GM12878 (cell line): ENCODE data around the gene PDE8B. TPM values are rescaled to one million over a fixed set of nuclear protein-coding genes. Genes with fewer than 3 reads are reported as not detected.

Experiments used
- ATAC-seq: fragments of 200-7000 bp; cut with Tn5 transposase; 3 replicates; pipeline ENCODE4 v1.9.1; 2020; ENCODE audit warnings: mild to moderate bottlenecking, moderate library complexity
- BruUV-seq: library from RNA; stranded (reverse); fragments of 400-500 nt; replicated peaks from 2 replicates; lab custom pipeline; 2021; lab: Mats Ljungman, UMichigan
- CTCF ChIA-PET: fragments of 300-600 bp; sonication (Branson Sonifier 250); formaldehyde crosslinking; extraction: SDS; loops from one replicate; lab custom pipeline; 2021; ENCODE audit warnings: inconsistent platforms; lab: Yijun Ruan, JAX
- POLR2A ChIA-PET: fragments of 350-600 bp; formaldehyde crosslinking; extraction: SDS; loops from one replicate; lab custom pipeline; 2021; ENCODE audit warnings: inconsistent platforms; lab: Charles Lee
- RAD21 ChIA-PET: fragments of 300-600 bp; sonication (Branson Sonifier 250); formaldehyde crosslinking; loops from one replicate; lab custom pipeline; 2023; ENCODE audit warnings: antibody characterized with exemption; ENCODE audit not compliant: unreplicated experiment; lab: Charles Lee
- SMC1A ChIA-PET: fragments of 300-600 bp; sonication (Branson Sonifier 250); formaldehyde crosslinking; loops from one replicate; lab custom pipeline; 2023; ENCODE audit not compliant: unreplicated experiment, uncharacterized antibody; lab: Charles Lee
- DNase-seq: peaks from one replicate; pipeline ENCODE4 v3.0.0-alpha.2; 2011; ENCODE audit warnings: low read depth, low spot score
- FAIRE-seq: peaks from 3 replicates; lab custom pipeline; 2011; peaks lifted over from hg19 to GRCh38; lab: Jason Lieb, UNC
- H2AFZ ChIP-seq: 2 replicates; pipeline ENCODE4 v1.6.0; 2011; ENCODE audit warnings: low read depth, low read length, control low read depth; ENCODE audit not compliant: control insufficient read depth
- H3K27ac ChIP-seq: 2 replicates; pipeline ENCODE4 v1.5.1; 2011; ENCODE audit warnings: control low read depth; ENCODE audit not compliant: control insufficient read depth, insufficient read depth
- H3K27me3 ChIP-seq, 2 experiments: replicated peaks in 1 of 2; 2 replicates each; pipeline versions ENCODE4 v1.6.0 to v1.6.1; 2011; ENCODE audit warnings: low read length in 1 of 2; ENCODE audit not compliant: control insufficient read depth in 2 of 2, insufficient read depth in 2 of 2
- H3K36me3 ChIP-seq, 2 experiments: 2 replicates each; pipeline ENCODE4 v1.5.1; 2011; ENCODE audit warnings: low read length in 1 of 2; ENCODE audit not compliant: control insufficient read depth in 2 of 2, insufficient read depth in 2 of 2
- H3K4me1 ChIP-seq: 2 replicates; pipeline ENCODE4 v1.6.1; 2011; ENCODE audit warnings: mild to moderate bottlenecking, low read length, moderate library complexity, mixed read lengths; ENCODE audit not compliant: control insufficient read depth, insufficient read depth
- H3K4me2 ChIP-seq: 2 replicates; pipeline ENCODE4 v1.6.0; 2011; ENCODE audit warnings: control low read depth; ENCODE audit not compliant: control insufficient read depth, insufficient read depth
- H3K4me3 ChIP-seq: fragments of 200-600 bp; sonication (generic); 2 replicates; pipeline ENCODE4 v1.5.1; 2016
- H3K79me2 ChIP-seq: 2 replicates; pipeline ENCODE4 v1.6.0; 2011; ENCODE audit warnings: low read length; ENCODE audit not compliant: control insufficient read depth, insufficient read depth
- H3K9ac ChIP-seq: 2 replicates; pipeline ENCODE4 v1.8.0; 2011; ENCODE audit warnings: low read length, control low read depth, mixed read lengths; ENCODE audit not compliant: control insufficient read depth, insufficient read depth
- H3K9me3 ChIP-seq: replicated peaks from 3 replicates; pipeline ENCODE4 v1.5.1; 2011; ENCODE audit warnings: mild to moderate bottlenecking, low read length; ENCODE audit not compliant: control insufficient read depth, insufficient read depth
- H4K20me1 ChIP-seq: 2 replicates; pipeline ENCODE4 v1.6.0; 2011; ENCODE audit not compliant: control insufficient read depth, insufficient read depth
- BHLHE40 ChIP-seq, 2 experiments: fragments of 450-650 bp in 1 of 2; IDR thresholded peaks; 2 replicates each; pipeline ENCODE4 v1.6.1; 2011 to 2017; ENCODE audit warnings: low read depth in 2 of 2, borderline replicate concordance in 1 of 2, improper control_type of control experiment in 1 of 2, low read length in 1 of 2, mild to moderate bottlenecking in 1 of 2
- CBX5 ChIP-seq: sonication (generic); IDR thresholded peaks from 2 replicates; pipeline ENCODE4 v1.6.1; 2016; ENCODE audit warnings: low read depth, moderate library complexity, mild to moderate bottlenecking, inconsistent platforms
- NFYB ChIP-seq: IDR thresholded peaks from 2 replicates; pipeline ENCODE4 v1.6.1; 2011; ENCODE audit warnings: low read depth, mild to moderate bottlenecking, low read length, improper control_type of control experiment, moderate library complexity; ENCODE audit not compliant: insufficient read depth
- POLR2A ChIP-seq: IDR thresholded peaks from 2 replicates; pipeline ENCODE4 v1.6.1; 2011; ENCODE audit warnings: low read depth, mild to moderate bottlenecking, low read length
- RAD51 ChIP-seq: fragments of 450-650 bp; IDR thresholded peaks from 2 replicates; pipeline ENCODE4 v1.6.1; 2016; ENCODE audit warnings: moderate library complexity, mild to moderate bottlenecking, inconsistent platforms
- WGBS: methylation state at CpG from one replicate; pipeline ENCODE4 v1.1.6; 2016; ENCODE audit warnings: low lambda C conversion rate; ENCODE audit not compliant: insufficient replicate concordance, insufficient coverage; ENCODE audit errors: missing lambda C conversion rate; 5-methylcytosine and 5-hydroxymethylcytosine counted together
- in situ Hi-C: fragments of 300-500 bp; cut with MboI; formaldehyde crosslinking; loops from 9 replicates; pipeline ENCODE4 v1.14.3; 2018; ENCODE audit warnings: mixed read lengths
- intact Hi-C: fragments of 100-400 bp; cut with micrococcal nuclease; formaldehyde crosslinking; loops from one replicate; pipeline ENCODE4 v1.14.2; 2022; ENCODE audit not compliant: unreplicated experiment
- polyA plus RNA-seq, 11 experiments: library from polyadenylated mRNA; depleted of rRNA in 4 of 11; unstranded in 6 of 11; stranded (reverse) in 5 of 11; fragments of >200 nt; fragmentation: Nextera tagmentation in 4 of 11; fragmentation: Illumina TruSeq in 1 of 11; extraction: Ambion mirVana in 4 of 11; extraction: Trizol in 1 of 11; gene quantifications; 1 replicate in 1 of 11; 2 replicates in 10 of 11; pipeline versions ENCODE4 v1.2.1 to v1.2.3, GENCODE V29; 2011 to 2016; ENCODE audit warnings: inconsistent platforms in 2 of 11, missing spikeins in 2 of 11, low read depth in 1 of 11
- total RNA-seq, 4 experiments: library from RNA; depleted of rRNA in 3 of 4; stranded (reverse); fragments of >200 nt in 3 of 4; fragmentation: Illumina TruSeq in 1 of 4; extraction: Trizol in 1 of 4; gene quantifications; 2 replicates each; pipeline versions ENCODE4 v1.2.1 to v1.2.3, GENCODE V29; 2013 to 2021
- TF ChIP-seq, protein P1 (sequence below), 3 experiments: IDR thresholded peaks in 2 of 3; conservative IDR thresholded peaks in 1 of 3; 2 replicates each; pipeline ENCODE4 v1.5.1; 2011; ENCODE audit warnings: low read depth in 3 of 3, low read length in 3 of 3, mild to moderate bottlenecking in 3 of 3, control low read depth in 2 of 3, moderate library complexity in 2 of 3, inconsistent platforms in 1 of 3, mixed read lengths in 1 of 3; ENCODE audit not compliant: control insufficient read depth in 2 of 3, insufficient read depth in 1 of 3; ENCODE audit errors: extremely low read depth in 1 of 3
- TF ChIP-seq, protein P2 (sequence below): fragments of 450-650 bp; IDR thresholded peaks from 2 replicates; pipeline ENCODE4 v1.6.1; 2016; ENCODE audit warnings: mild to moderate bottlenecking

Gene PDE8B
- total and polyA plus RNA-seq, 10 of the 15 experiments (the other 5 are each of a cell fraction or from before 2014, with no cell fraction given) = 0.03 to 0.44 (median 0.20) TPM; not detected in 3

DNA sequence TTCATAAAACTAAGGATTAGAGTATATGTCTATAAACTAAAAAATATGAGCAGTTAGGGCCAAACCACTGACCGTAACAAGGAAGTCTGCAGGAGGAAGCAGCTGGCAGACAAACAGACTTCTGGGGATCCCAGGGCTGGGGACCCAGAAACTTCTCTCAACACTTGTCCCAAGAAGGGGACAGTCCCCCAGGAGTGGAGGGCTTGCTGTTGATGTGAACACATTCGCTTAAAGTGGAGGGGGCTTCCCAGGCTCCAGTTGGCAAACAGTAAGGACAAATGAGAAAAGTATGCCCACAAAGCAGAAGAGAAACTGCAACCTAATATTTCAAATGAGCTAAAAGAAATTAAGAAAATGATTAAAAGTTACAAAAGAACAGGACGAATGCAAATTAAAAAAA lies 83.7 kb downstream of the PDE8B start (continued):
- TF ChIP-seq POLR2A (no peak), CBX5 (no peak)
- TF ChIP-seq, protein P1, sequence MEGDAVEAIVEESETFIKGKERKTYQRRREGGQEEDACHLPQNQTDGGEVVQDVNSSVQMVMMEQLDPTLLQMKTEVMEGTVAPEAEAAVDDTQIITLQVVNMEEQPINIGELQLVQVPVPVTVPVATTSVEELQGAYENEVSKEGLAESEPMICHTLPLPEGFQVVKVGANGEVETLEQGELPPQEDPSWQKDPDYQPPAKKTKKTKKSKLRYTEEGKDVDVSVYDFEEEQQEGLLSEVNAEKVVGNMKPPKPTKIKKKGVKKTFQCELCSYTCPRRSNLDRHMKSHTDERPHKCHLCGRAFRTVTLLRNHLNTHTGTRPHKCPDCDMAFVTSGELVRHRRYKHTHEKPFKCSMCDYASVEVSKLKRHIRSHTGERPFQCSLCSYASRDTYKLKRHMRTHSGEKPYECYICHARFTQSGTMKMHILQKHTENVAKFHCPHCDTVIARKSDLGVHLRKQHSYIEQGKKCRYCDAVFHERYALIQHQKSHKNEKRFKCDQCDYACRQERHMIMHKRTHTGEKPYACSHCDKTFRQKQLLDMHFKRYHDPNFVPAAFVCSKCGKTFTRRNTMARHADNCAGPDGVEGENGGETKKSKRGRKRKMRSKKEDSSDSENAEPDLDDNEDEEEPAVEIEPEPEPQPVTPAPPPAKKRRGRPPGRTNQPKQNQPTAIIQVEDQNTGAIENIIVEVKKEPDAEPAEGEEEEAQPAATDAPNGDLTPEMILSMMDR (IDR thresholded peaks at IDR 0.05 in 2 of 3, conservative IDR thresholded peaks at IDR 0.05 in 1 of 3; ENCODE audit: control insufficient read depth in 2 of 3, extremely low read depth in 1 of 3, insufficient read depth in 1 of 3, low read depth in 3 of 3, low read length in 3 of 3) = no peak

DNA sequence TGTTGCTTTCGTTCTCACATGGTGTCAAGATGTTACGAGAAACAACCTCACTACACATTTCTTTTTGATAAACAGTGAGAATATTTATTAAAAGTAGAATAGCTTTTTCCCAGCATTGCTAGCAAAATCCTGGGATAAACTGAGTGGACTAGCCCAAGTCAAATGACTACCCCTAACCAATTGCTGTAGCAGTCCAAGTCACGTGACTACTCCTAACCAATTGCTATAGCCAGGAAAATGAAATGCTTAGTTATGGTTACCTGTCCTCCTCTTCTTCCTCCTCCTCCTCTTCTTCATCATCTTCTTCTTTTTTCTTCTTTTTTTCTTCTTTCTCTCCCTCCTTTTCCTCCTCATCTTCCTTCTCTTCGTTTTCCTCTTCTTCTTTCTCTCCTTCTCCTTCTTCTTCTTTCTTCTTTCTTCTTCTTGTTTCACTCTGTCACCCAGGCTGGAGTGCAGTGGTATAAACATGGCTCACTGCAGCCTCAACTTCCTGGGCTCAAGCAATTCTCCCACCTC lies 85.4 kb downstream of the PDE8B start:
- TF ChIP-seq BHLHE40 (IDR thresholded peaks at IDR 0.05; ENCODE audit: borderline replicate concordance in 1 of 2, low read depth in 2 of 2, low read length in 1 of 2) (peak in 1 of 2 experiments; percentile 24; a peak in 1 of 4 replicates), NFYB (peak; percentile 64), RAD51 (peak; percentile 72)
- TF ChIP-seq, protein P2, sequence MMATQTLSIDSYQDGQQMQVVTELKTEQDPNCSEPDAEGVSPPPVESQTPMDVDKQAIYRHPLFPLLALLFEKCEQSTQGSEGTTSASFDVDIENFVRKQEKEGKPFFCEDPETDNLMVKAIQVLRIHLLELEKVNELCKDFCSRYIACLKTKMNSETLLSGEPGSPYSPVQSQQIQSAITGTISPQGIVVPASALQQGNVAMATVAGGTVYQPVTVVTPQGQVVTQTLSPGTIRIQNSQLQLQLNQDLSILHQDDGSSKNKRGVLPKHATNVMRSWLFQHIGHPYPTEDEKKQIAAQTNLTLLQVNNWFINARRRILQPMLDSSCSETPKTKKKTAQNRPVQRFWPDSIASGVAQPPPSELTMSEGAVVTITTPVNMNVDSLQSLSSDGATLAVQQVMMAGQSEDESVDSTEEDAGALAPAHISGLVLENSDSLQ = no peak
- DNase-seq = no peak
- no peak for FAIRE-seq
- Histone ChIP-seq H3K9ac (no peak overlapping the region), H3K9me3 (no peaks in the 10 kb centered on the region), H3K27ac (no peak overlapping the region), H3K27me3 (no peaks in the 10 kb centered on the region), H2AFZ (no peak overlapping the region), H3K4me1 (0 out of 2 replicates have a peak, but pooled peaks cover 3% of the 10 kb centered on the region), H4K20me1 (no peaks in the 10 kb centered on the region), H3K36me3 (no peaks in the 10 kb centered on the region), H3K79me2 (no peaks in the 10 kb centered on the region), H3K4me2 (no peak overlapping the region), H3K4me3 (no peak overlapping the region)
- SMC1A ChIA-PET = interaction anchor here (0.6 to 1.1 kb wide), 3 partner anchors 9 to 63 kb away, joined by 3 to 4 read pairs (median 3); no protein-coding TSS in a partner anchor
- RAD21 ChIA-PET = interaction anchor here (1.1 kb wide), 1 partner anchor 100 kb away, joined by 3 read pairs; no protein-coding TSS in a partner anchor
- BruUV-seq = no TSS peak
- 43% methylated on average over 4 of the region's 4 CpGs for WGBS
- intact Hi-C loops = no loop called here
- CTCF ChIA-PET = interaction anchor here (1.6 kb wide), 1 partner anchor 28 kb away, joined by 4 read pairs; no protein-coding TSS in a partner anchor
- no peak for ATAC-seq
- in situ Hi-C loops = no loop called here
- POLR2A ChIA-PET = no interaction called here
